Measurements from ENCODE around the gene MACROD2. TPM values are rescaled to one million over a fixed set of nuclear protein-coding genes. Genes with fewer than 3 reads are reported as not detected.

MACROD2 gene
- total and polyA plus RNA-seq, 9 donors, result 2.0 to 4.9 (median 3.1) TPM

- Histone ChIP-seq H3K27me3 (ENCODE audit: control insufficient read depth, insufficient read depth, low read length) (no peaks in the 10 kb centered on the region), H3K9me3 (replicated peaks; ENCODE audit: control insufficient read depth, low read depth, low read length) (no peaks in the 10 kb centered on the region), H3K27ac (ENCODE audit: low read length) (no peak overlapping the region), H3K4me1 (ENCODE audit: control insufficient read depth, insufficient read depth, low read length) (no peaks in the 10 kb centered on the region), H3K4me3 (ENCODE audit: low read length) (no peak overlapping the region), H3K36me3 (ENCODE audit: control insufficient read depth, insufficient read depth, low read length) (no peaks in the 10 kb centered on the region)
- no peak for DNase-seq
- WGBS (ENCODE audit: insufficient coverage), result 80% methylated on average over 1 of the region's 1 CpG
These were observed 1384.5 kb downstream of the MACROD2 start for GRCh38 chr20:15379681-15380296.

GRCh38 chr20:15380770-15381169, 1385.5 kb downstream of the MACROD2 start:
- Histone ChIP-seq H3K4me3 (ENCODE audit: low read length) (no peak overlapping the region), H3K36me3 (ENCODE audit: control insufficient read depth, insufficient read depth, low read length) (no peaks in the 10 kb centered on the region), H3K9me3 (replicated peaks; ENCODE audit: control insufficient read depth, low read depth, low read length) (no peaks in the 10 kb centered on the region), H3K27ac (ENCODE audit: low read length) (no peak overlapping the region), H3K27me3 (ENCODE audit: control insufficient read depth, insufficient read depth, low read length) (no peaks in the 10 kb centered on the region), H3K4me1 (ENCODE audit: control insufficient read depth, insufficient read depth, low read length) (no peaks in the 10 kb centered on the region)
- no peak for DNase-seq
- WGBS (ENCODE audit: insufficient coverage), result no CpG with 5 or more reads among the region's 1 CpG

GRCh38 chr20:15387228-15387627, 1391.9 kb downstream of the MACROD2 start:
- no peaks in the 10 kb centered on the region for H3K4me1 ChIP-seq (ENCODE audit: control insufficient read depth, insufficient read depth, low read length)
- no peak for DNase-seq
- H3K27me3 ChIP-seq (ENCODE audit: control insufficient read depth, insufficient read depth, low read length), result no peaks in the 10 kb centered on the region
- H3K4me3 ChIP-seq (ENCODE audit: low read length), result no peak overlapping the region
- no peaks in the 10 kb centered on the region for H3K9me3 ChIP-seq (replicated peaks; ENCODE audit: control insufficient read depth, low read depth, low read length)
- H3K36me3 ChIP-seq (ENCODE audit: control insufficient read depth, insufficient read depth, low read length), result no peaks in the 10 kb centered on the region
- no peak overlapping the region for H3K27ac ChIP-seq (ENCODE audit: low read length)

GRCh38 chr20:15395457-15395856, 1400.1 kb downstream of the MACROD2 start:
- WGBS (ENCODE audit: insufficient coverage), result no CpG with 5 or more reads among the region's 3 CpGs
- Histone ChIP-seq H3K36me3 (ENCODE audit: control insufficient read depth, insufficient read depth, low read length) (no peaks in the 10 kb centered on the region), H3K9me3 (replicated peaks; ENCODE audit: control insufficient read depth, low read depth, low read length) (no peaks in the 10 kb centered on the region), H3K27me3 (ENCODE audit: control insufficient read depth, insufficient read depth, low read length) (no peaks in the 10 kb centered on the region), H3K4me3 (ENCODE audit: low read length) (no peak overlapping the region), H3K4me1 (ENCODE audit: control insufficient read depth, insufficient read depth, low read length) (no peaks in the 10 kb centered on the region), H3K27ac (ENCODE audit: low read length) (no peak overlapping the region)
- no peak for DNase-seq

GRCh38 chr20:15396026-15396425, 1400.7 kb downstream of the MACROD2 start:
- DNase-seq, result no peak
- WGBS (ENCODE audit: insufficient coverage), result 80% methylated on average over 1 of the region's 2 CpGs

GRCh38 chr20:15396900-15397299, 1401.6 kb downstream of the MACROD2 start:
- Histone ChIP-seq H3K27ac (ENCODE audit: low read length) (no peak overlapping the region), H3K27me3 (ENCODE audit: control insufficient read depth, insufficient read depth, low read length) (no peaks in the 10 kb centered on the region), H3K36me3 (ENCODE audit: control insufficient read depth, insufficient read depth, low read length) (no peaks in the 10 kb centered on the region), H3K4me3 (ENCODE audit: low read length) (no peak overlapping the region), H3K9me3 (replicated peaks; ENCODE audit: control insufficient read depth, low read depth, low read length) (no peaks in the 10 kb centered on the region), H3K4me1 (ENCODE audit: control insufficient read depth, insufficient read depth, low read length) (no peaks in the 10 kb centered on the region)
- WGBS (ENCODE audit: insufficient coverage), result no CpG with 5 or more reads among the region's 3 CpGs
- DNase-seq, result no peak

More at GRCh38 chr20:15396026-15396425, 1400.7 kb downstream of the MACROD2 start:
- no peaks in the 10 kb centered on the region for H3K9me3 ChIP-seq (replicated peaks; ENCODE audit: control insufficient read depth, low read depth, low read length)
- no peaks in the 10 kb centered on the region for H3K27me3 ChIP-seq (ENCODE audit: control insufficient read depth, insufficient read depth, low read length)
- H3K4me1 ChIP-seq (ENCODE audit: control insufficient read depth, insufficient read depth, low read length), result no peaks in the 10 kb centered on the region
- H3K27ac ChIP-seq (ENCODE audit: low read length), result no peak overlapping the region
- H3K4me3 ChIP-seq (ENCODE audit: low read length), result no peak overlapping the region
- H3K36me3 ChIP-seq (ENCODE audit: control insufficient read depth, insufficient read depth, low read length), result no peaks in the 10 kb centered on the region

GRCh38 chr20:15399781-15400180, 1404.5 kb downstream of the MACROD2 start:
- WGBS (ENCODE audit: insufficient coverage), result no CpG with 5 or more reads among the region's 2 CpGs
- peak; percentile 13 for DNase-seq
- peaks cover 5% of the 10 kb centered on the region for H3K9me3 ChIP-seq (replicated peaks; ENCODE audit: control insufficient read depth, low read depth, low read length)
- no peak overlapping the region for H3K27ac ChIP-seq (ENCODE audit: low read length)
- H3K27me3 ChIP-seq (ENCODE audit: control insufficient read depth, insufficient read depth, low read length), result no peaks in the 10 kb centered on the region
- H3K4me3 ChIP-seq (ENCODE audit: low read length), result no peak overlapping the region
- H3K36me3 ChIP-seq (ENCODE audit: control insufficient read depth, insufficient read depth, low read length), result no peaks in the 10 kb centered on the region
- H3K4me1 ChIP-seq (ENCODE audit: control insufficient read depth, insufficient read depth, low read length), result no peaks in the 10 kb centered on the region

- Histone ChIP-seq H3K4me1 (ENCODE audit: control insufficient read depth, insufficient read depth, low read length) (no peaks in the 10 kb centered on the region), H3K36me3 (ENCODE audit: control insufficient read depth, insufficient read depth, low read length) (no peaks in the 10 kb centered on the region), H3K9me3 (replicated peaks; ENCODE audit: control insufficient read depth, low read depth, low read length) (peaks cover 5% of the 10 kb centered on the region), H3K27me3 (ENCODE audit: control insufficient read depth, insufficient read depth, low read length) (no peaks in the 10 kb centered on the region), H3K4me3 (ENCODE audit: low read length) (no peak overlapping the region), H3K27ac (ENCODE audit: low read length) (no peak overlapping the region)
- DNase-seq, result no peak
- WGBS (ENCODE audit: insufficient coverage), result no CpG with 5 or more reads among the region's 3 CpGs
These were observed 1410.8 kb downstream of the MACROD2 start for GRCh38 chr20:15406072-15406471.

GRCh38 chr20:15411781-15412180, 1416.5 kb downstream of the MACROD2 start:
- H3K27ac ChIP-seq (ENCODE audit: low read length), result no peak overlapping the region
- WGBS (ENCODE audit: insufficient coverage), result 80% methylated on average over 2 of the region's 3 CpGs
- DNase-seq, result no peak
- no peaks in the 10 kb centered on the region for H3K27me3 ChIP-seq (ENCODE audit: control insufficient read depth, insufficient read depth, low read length)
- no peaks in the 10 kb centered on the region for H3K9me3 ChIP-seq (replicated peaks; ENCODE audit: control insufficient read depth, low read depth, low read length)
- H3K4me1 ChIP-seq (ENCODE audit: control insufficient read depth, insufficient read depth, low read length), result no peaks in the 10 kb centered on the region
- H3K36me3 ChIP-seq (ENCODE audit: control insufficient read depth, insufficient read depth, low read length), result no peaks in the 10 kb centered on the region
- no peak overlapping the region for H3K4me3 ChIP-seq (ENCODE audit: low read length)

GRCh38 chr20:15415908-15416307, 1420.6 kb downstream of the MACROD2 start:
- H3K9me3 ChIP-seq (replicated peaks; ENCODE audit: control insufficient read depth, low read depth, low read length), result no peaks in the 10 kb centered on the region
- no peak overlapping the region for H3K27ac ChIP-seq (ENCODE audit: low read length)
- no CpG with 5 or more reads among the region's 2 CpGs for WGBS (ENCODE audit: insufficient coverage)
- H3K36me3 ChIP-seq (ENCODE audit: control insufficient read depth, insufficient read depth, low read length), result no peaks in the 10 kb centered on the region
- DNase-seq, result no peak
- no peaks in the 10 kb centered on the region for H3K27me3 ChIP-seq (ENCODE audit: control insufficient read depth, insufficient read depth, low read length)
- no peak overlapping the region for H3K4me3 ChIP-seq (ENCODE audit: low read length)
- H3K4me1 ChIP-seq (ENCODE audit: control insufficient read depth, insufficient read depth, low read length), result no peaks in the 10 kb centered on the region

GRCh38 chr20:15419856-15420255, 1424.5 kb downstream of the MACROD2 start:
- H3K36me3 ChIP-seq (ENCODE audit: control insufficient read depth, insufficient read depth, low read length), result no peaks in the 10 kb centered on the region
- WGBS (ENCODE audit: insufficient coverage), result no CpG with 5 or more reads among the region's 2 CpGs
- H3K27ac ChIP-seq (ENCODE audit: low read length), result no peak overlapping the region
- no peaks in the 10 kb centered on the region for H3K4me1 ChIP-seq (ENCODE audit: control insufficient read depth, insufficient read depth, low read length)
- no peak overlapping the region for H3K4me3 ChIP-seq (ENCODE audit: low read length)
- H3K9me3 ChIP-seq (replicated peaks; ENCODE audit: control insufficient read depth, low read depth, low read length), result no peaks in the 10 kb centered on the region
- DNase-seq, result no peak
- no peaks in the 10 kb centered on the region for H3K27me3 ChIP-seq (ENCODE audit: control insufficient read depth, insufficient read depth, low read length)
